ENCODE data around the gene GLI1. TPM values are rescaled to one million over a fixed set of nuclear protein-coding genes. Genes with fewer than 3 reads are reported as not detected.

The GLI1 gene
- total RNA-seq, 1 experiment from 2014 or later: 6.4 TPM

DNA sequence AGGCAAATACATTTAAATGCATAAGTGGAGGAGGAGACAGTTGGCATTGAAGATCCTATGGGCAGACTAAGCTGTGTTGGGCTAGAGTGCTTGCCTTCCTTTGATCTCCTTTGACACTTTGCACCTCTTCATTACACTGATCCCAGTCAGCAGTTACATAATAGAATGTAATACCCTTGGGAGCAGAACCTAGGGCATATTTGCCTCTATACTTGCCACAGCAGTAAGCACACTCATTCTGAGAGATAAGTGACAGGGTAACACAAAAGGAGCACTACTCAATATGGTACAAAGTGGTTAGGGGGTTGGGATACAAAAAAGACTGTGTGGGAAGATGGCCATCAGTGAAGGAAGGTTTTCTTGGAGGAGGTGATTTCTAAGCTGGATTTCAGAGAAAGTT, 37.2 kb downstream of the GLI1 start:
- ChIA-PET CTCF (no interaction called here), RAD21 (ENCODE audit: low non-redundant PET in 1 of 2, low total read pairs in 2 of 2, uncharacterized antibody in 2 of 2, unreplicated experiment in 2 of 2) (no interaction called here), POLR2A (no interaction called here)
- DNase-seq (ENCODE audit: low read depth, low spot score) (no peak), ATAC-seq (no peak)
- H3K79me2 ChIP-seq (ENCODE audit: insufficient read depth, low read length): peaks cover 5% of the 10 kb centered on the region; the same call in 1 of the 2 replicates
- H3K4me2 ChIP-seq (ENCODE audit: low read length): no peak overlapping the region
- H3K36me3 ChIP-seq (ENCODE audit: control insufficient read depth in 1 of 2, insufficient read depth in 2 of 2, low read length in 2 of 2): peaks cover 35 to 52% of the 10 kb centered on the region in 2 experiments
- H3K4me3 ChIP-seq (replicated peaks in 1 of 2; ENCODE audit: low read depth in 1 of 2, low read length in 2 of 2): no peak overlapping the region
- H3K9ac ChIP-seq (ENCODE audit: low read length): no peak overlapping the region
- TF ChIP-seq, protein P1, sequence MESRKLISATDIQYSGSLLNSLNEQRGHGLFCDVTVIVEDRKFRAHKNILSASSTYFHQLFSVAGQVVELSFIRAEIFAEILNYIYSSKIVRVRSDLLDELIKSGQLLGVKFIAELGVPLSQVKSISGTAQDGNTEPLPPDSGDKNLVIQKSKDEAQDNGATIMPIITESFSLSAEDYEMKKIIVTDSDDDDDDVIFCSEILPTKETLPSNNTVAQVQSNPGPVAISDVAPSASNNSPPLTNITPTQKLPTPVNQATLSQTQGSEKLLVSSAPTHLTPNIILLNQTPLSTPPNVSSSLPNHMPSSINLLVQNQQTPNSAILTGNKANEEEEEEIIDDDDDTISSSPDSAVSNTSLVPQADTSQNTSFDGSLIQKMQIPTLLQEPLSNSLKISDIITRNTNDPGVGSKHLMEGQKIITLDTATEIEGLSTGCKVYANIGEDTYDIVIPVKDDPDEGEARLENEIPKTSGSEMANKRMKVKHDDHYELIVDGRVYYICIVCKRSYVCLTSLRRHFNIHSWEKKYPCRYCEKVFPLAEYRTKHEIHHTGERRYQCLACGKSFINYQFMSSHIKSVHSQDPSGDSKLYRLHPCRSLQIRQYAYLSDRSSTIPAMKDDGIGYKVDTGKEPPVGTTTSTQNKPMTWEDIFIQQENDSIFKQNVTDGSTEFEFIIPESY (IDR thresholded peaks at IDR 0.05; ENCODE audit: extremely low read depth, insufficient replicate concordance, low read length): no peak
- no peak for TF ChIP-seq POLR2A (IDR thresholded peaks at IDR 0.05; ENCODE audit: borderline replicate concordance, extremely low read depth, insufficient read depth, insufficient read length)
- no peak for TF ChIP-seq EZH2phosphoT487 (IDR thresholded peaks at IDR 0.05; ENCODE audit: borderline replicate concordance)
- TF ChIP-seq, protein P2, sequence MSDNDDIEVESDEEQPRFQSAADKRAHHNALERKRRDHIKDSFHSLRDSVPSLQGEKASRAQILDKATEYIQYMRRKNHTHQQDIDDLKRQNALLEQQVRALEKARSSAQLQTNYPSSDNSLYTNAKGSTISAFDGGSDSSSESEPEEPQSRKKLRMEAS (IDR thresholded peaks at IDR 0.05): no peak
- no peak for TF ChIP-seq RAD21 (IDR thresholded peaks at IDR 0.05; ENCODE audit: low read depth)
- TF ChIP-seq, protein P3, sequence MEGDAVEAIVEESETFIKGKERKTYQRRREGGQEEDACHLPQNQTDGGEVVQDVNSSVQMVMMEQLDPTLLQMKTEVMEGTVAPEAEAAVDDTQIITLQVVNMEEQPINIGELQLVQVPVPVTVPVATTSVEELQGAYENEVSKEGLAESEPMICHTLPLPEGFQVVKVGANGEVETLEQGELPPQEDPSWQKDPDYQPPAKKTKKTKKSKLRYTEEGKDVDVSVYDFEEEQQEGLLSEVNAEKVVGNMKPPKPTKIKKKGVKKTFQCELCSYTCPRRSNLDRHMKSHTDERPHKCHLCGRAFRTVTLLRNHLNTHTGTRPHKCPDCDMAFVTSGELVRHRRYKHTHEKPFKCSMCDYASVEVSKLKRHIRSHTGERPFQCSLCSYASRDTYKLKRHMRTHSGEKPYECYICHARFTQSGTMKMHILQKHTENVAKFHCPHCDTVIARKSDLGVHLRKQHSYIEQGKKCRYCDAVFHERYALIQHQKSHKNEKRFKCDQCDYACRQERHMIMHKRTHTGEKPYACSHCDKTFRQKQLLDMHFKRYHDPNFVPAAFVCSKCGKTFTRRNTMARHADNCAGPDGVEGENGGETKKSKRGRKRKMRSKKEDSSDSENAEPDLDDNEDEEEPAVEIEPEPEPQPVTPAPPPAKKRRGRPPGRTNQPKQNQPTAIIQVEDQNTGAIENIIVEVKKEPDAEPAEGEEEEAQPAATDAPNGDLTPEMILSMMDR (IDR thresholded peaks at IDR 0.05 in 2 of 3, conservative IDR thresholded peaks at IDR 0.05 in 1 of 3; ENCODE audit: borderline replicate concordance in 1 of 3, insufficient read depth in 1 of 3, low read depth in 2 of 3, low read length in 2 of 3): no peak
- no peak for TF ChIP-seq EGR1 (IDR thresholded peaks at IDR 0.05; ENCODE audit: low read depth)
- no peak for TF ChIP-seq SIN3A (IDR thresholded peaks at IDR 0.05; ENCODE audit: low read depth)
- TF ChIP-seq TCF7L2 (IDR thresholded peaks at IDR 0.05; ENCODE audit: borderline replicate concordance, extremely low read depth, insufficient read depth, insufficient read length): no peak
- H3K4me1 ChIP-seq (ENCODE audit: control insufficient read depth in 1 of 2, insufficient read depth in 2 of 2, low read length in 2 of 2): no peaks in the 10 kb centered on the region
- no TSS peak for BruUV-seq (replicated peaks)
- H4K20me1 ChIP-seq (ENCODE audit: insufficient read depth): no peaks in the 10 kb centered on the region
- no peak overlapping the region for H3K27ac ChIP-seq (ENCODE audit: low read depth, low read length)
- no peaks in the 10 kb centered on the region for H3K27me3 ChIP-seq (ENCODE audit: insufficient read depth, low read length)
- no peaks in the 10 kb centered on the region for H3K9me2 ChIP-seq (ENCODE audit: insufficient read depth)
- intact Hi-C loops (cut with micrococcal nuclease): no loop called here
- H2AFZ ChIP-seq (ENCODE audit: low read depth, low read length, poor library complexity, severe bottlenecking): no peak overlapping the region
- H3K9me3 ChIP-seq (ENCODE audit: control insufficient read depth in 1 of 2, insufficient read depth in 1 of 2, low read depth in 1 of 2, low read length in 2 of 2): no peaks in the 10 kb centered on the region

Data from HCT116 (cell line).